Choroid plexus epithelial cell (primary cell): ENCODE data around the gene ELK1.
A peak's percentile ranks its signal among the peaks of the same experiment; 100 is the strongest.

Experiments
- DNase-seq: peaks from one replicate; pipeline ENCODE4 v3.0.0-alpha.2; 2010; ENCODE audit warnings: low read depth
- H3K4me3 ChIP-seq: 2 replicates; pipeline ENCODE4 v1.5.1; 2011; ENCODE audit warnings: low read depth, mild to moderate bottlenecking, control low read depth, low read length, moderate library complexity
- TF ChIP-seq, protein P1 (sequence below): conservative IDR thresholded peaks from 2 replicates; pipeline ENCODE4 v1.5.1; 2011; ENCODE audit warnings: low read depth, mild to moderate bottlenecking, control low read depth, inconsistent platforms, low read length, moderate library complexity

Gene ELK1

DNA sequence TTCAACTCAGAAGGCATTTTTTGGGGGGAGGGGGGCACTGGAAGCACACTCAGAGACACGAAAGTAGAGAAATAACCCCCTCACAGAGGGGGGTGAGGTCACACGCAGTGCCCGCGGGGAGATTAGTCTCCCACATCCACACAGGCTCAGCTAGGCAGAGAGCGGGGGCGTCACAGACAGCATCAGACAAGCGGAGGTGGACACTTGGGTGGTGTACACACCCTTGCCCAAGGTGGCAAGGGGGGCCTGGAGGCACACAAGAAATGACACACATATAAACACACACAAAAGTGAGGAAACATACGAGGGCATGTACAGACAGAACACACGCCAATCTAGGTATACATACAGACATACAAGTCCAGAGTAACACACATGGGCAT, 30.1 kb downstream of the ELK1 start:
- no peak overlapping the region for H3K4me3 ChIP-seq
- no peak for DNase-seq
- TF ChIP-seq, protein P1, sequence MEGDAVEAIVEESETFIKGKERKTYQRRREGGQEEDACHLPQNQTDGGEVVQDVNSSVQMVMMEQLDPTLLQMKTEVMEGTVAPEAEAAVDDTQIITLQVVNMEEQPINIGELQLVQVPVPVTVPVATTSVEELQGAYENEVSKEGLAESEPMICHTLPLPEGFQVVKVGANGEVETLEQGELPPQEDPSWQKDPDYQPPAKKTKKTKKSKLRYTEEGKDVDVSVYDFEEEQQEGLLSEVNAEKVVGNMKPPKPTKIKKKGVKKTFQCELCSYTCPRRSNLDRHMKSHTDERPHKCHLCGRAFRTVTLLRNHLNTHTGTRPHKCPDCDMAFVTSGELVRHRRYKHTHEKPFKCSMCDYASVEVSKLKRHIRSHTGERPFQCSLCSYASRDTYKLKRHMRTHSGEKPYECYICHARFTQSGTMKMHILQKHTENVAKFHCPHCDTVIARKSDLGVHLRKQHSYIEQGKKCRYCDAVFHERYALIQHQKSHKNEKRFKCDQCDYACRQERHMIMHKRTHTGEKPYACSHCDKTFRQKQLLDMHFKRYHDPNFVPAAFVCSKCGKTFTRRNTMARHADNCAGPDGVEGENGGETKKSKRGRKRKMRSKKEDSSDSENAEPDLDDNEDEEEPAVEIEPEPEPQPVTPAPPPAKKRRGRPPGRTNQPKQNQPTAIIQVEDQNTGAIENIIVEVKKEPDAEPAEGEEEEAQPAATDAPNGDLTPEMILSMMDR, result no peak

DNA sequence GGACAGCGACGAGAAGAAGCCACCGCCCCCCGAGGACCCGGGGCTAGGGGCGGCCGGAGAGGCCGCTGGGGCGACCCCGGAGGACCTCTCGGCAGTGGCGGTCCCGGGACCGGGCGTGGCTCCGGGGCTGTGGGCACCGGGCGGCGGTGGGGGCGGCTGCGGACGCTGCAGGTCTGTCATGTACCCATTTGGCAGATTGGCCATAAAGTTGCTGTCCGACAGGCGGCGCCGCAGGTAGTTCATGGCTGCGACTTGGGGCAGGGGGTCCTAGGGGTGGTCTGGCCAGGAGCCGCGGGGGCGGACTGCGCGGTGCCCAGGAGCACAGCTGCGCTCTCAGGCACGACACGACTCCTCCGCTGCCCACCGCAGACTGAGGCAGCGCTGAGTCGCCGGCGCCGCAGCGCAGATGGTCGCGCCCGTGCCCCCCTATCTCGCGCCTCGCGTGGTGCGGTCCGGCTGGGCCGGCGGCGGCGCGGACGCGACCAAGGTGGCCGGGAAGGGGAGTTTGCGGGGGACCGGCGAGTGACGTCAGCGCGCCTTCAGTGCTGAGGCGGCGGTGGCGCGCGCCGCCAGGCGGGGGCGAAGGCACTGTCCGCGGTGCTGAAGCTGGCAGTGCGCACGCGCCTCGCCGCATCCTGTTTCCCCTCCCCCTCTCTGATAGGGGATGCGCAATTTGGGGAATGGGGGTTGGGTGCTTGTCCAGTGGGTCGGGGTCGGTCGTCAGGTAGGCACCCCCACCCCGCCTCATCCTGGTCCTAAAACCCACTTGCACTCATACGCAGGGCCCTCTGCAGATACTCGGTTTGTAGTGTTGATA, 30.7 kb downstream of the ELK1 start, which contains the start of gene SYN1:
Gene SYN1 (minus strand): TSS at position 372 of the 817 bp plus-strand sequence. CDS start 129 bp downstream, at position 243.
- peak within 1 kb of the TSS; percentile 54 for H3K4me3 ChIP-seq
- TF ChIP-seq, protein P1, result peak; percentile 3
- peak; percentile 83 for DNase-seq

DNA sequence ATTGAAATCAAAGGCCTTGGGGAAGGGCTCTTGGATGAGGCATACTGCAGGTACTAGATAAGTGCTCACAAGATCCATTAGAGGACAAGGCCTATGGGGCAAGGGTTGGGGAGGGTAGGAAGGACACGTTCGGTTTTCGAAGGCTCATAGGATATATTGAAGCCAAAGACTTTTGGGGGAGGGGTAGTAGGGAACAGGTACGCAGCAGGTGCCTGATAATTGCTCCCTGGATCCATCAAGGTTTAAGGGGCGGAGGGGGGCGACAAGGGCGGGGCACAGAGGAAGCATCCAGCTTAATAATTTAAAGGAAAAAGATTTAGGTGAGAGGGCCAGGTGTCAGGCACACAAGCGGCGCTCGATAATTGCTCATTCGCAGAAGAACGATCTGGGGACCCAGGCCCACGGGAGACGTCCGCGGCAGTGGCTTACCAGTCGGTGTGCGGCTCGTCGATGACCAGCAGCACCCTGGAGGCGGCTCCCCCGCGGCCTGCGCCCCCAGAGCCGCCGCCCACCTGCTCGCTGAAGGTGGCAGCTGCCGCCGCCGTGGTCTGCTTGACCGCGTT, 31.4 kb downstream of the ELK1 start:
- H3K4me3 ChIP-seq, result no peak overlapping the region
- no peak for DNase-seq
- TF ChIP-seq, protein P1, result no peak

DNA sequence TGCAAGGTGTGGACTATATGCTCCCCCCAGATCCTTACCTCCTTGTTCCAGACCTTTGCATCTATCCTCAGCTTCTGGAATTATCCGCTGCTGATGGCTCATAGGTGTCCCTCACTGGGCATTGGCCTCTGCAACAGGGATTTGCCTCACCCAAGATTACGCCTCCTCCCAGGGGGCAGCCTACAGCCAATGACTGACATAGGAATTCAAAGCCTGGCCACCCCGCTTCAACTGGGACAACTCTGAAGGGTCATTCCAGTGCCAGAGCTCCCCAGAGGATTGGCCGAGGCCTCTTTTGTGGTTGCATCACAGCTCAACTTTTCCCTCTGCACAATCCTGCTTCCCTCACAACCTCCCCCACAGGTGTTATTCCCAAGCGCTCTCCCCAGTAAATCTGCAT, 35.7 kb downstream of the ELK1 start:
- TF ChIP-seq, protein P1, result no peak
- H3K4me3 ChIP-seq, result no peak overlapping the region
- DNase-seq, result no peak

DNA sequence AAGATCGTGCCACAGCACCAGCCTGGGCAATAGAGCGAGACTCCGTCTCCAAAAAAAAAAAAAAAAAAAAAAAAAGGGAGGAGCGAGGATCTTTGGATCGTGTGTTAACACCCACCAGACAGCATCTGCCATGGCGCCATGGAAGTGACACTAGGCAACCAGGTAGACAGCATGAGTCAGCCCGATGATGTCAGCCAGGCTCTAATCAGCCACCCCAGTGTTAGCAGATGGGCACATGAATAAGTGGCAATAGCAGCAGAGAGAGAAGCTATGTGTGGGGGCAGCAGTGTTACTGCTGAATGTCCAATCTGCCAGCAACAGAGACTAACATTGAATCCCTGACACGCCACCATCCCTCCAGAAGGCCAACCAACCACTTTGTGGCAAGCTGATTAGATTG, 37.3 kb downstream of the ELK1 start:
- no peak for DNase-seq

DNA sequence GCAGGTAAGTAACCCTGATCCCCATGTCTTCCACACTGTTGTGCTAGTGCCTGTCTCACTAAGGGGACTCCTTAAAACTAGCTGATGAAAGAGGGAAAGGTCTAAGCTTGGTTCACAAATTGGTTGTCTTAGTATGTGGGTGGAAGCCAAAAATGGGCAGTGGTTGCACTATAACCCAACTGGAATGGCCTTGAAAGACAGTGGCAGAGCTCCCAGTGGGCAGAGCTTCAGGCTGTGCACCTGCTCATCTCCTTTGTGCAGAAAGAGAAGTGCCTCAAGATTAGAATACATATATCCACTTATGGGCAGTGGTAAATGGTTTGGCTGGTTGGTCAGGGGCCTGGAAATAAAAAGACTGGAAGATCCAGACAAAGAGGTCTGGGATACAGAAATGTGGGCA, 37.9 kb downstream of the ELK1 start:
- H3K4me3 ChIP-seq, result no peak overlapping the region
- no peak for DNase-seq
- TF ChIP-seq, protein P1, result no peak

More for the DNA sequence above, 37.3 kb downstream of the ELK1 start:
- TF ChIP-seq, protein P1, result no peak
- H3K4me3 ChIP-seq, result no peak overlapping the region
